ENCODE measurements around the gene PAPPA.

The PAPPA gene

GRCh38 chr9:116355153-116355921 lies 201.7 kb downstream of the PAPPA start:
- no peak for DNase-seq

DNA sequence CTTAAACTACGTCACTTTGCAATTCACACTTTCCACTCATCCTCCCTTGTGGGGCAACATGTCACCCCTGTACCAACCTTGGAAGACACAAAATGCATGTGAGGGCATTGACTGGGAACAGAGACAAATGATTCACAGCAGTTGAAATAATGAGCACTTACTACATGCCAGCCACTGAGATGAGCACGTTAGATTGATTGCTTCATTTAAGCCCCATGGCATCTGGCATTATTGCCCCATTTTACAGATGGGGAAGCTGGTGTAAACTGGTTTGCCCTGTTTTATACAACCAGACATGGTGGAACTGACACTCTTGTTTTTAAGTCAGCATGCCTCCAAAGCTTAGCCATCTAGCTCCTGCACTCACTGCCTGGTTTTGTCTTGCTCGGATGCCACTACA lies 204.7 kb downstream of the PAPPA start:
- DNase-seq, result no peak

GRCh38 chr9:116360016-116360415 lies 206.4 kb downstream of the PAPPA start:
- no peak for DNase-seq

- DNase-seq, result no peak
Observed at GRCh38 chr9:116360989-116361388, 207.4 kb downstream of the PAPPA start.

GRCh38 chr9:116361547-116361946 lies 208.0 kb downstream of the PAPPA start:
- DNase-seq, result no peak

- no peak for DNase-seq
Observed at GRCh38 chr9:116362493-116362892, 208.9 kb downstream of the PAPPA start.

GRCh38 chr9:116365056-116365471 lies 211.5 kb downstream of the PAPPA start:
- DNase-seq, result no peak

DNA sequence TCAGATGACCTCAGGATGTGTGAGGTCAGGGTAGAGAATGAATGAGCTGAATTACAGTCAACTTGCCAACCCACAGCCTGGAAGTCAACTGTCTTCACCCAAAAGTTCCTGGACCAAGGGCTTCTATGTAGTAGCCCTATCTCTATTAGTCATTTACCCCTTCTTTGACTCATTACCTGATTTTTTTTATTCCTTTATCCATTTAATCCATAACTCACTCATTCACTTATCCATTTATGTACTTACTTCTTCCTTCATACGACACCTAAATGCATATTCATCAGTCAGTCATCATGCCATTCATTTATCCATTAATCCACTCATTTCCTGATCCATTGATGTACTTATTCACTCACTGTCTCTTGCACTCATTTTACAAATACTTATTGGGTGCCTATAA lies 212.7 kb downstream of the PAPPA start:
- no peak for DNase-seq

DNA sequence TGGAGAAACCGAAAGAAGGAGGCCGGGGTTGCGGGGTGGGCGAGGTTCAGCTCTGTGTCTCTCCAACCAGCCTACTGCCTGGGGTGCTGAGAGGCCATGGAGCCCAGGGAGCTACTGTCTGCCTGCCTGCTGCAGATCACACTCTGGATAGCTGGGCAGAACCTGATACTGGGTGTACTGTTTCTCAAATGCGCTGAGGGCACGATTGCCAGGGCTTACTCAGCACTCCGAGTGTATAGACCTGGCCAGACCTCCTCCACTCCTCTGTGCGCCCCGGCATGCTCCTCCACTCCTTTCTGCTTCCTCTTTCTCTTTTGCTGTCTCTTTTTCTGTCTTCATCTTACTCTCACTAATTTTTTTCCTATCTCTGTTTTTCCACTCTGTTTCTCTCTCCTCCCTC lies 215.1 kb downstream of the PAPPA start:
- no peak for DNase-seq

- DNase-seq, result no peak
Observed at GRCh38 chr9:116369706-116370105, 216.1 kb downstream of the PAPPA start.

GRCh38 chr9:116370556-116370955 lies 217.0 kb downstream of the PAPPA start:
- DNase-seq, result no peak

DNA sequence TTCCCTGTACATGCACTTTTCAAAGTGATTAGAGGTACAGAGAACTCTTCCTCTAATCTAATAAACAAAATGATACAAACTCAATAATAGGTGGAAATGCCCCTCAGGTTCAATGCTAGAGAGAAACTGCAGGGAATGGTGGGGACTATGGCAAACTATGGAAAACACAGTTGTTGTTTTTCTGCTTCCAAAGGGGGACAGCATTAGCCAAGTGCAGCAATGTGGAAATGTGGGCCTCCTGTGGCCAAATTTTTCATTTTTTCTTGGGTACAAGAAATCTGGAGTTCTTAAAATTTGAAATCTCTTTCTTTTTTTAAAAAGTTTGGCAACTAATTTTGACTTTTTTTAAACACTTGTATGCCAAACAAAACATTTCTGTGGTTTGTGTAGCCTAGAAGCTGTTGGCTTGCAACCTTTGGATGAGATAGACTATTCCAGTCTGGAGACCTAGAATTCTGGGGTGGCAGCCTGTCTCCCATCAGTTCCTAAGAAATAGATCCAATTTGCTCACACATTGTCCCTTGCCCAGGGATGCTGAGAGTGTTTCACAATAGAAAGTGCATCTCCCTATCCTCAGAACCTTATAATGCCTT lies 218.6 kb downstream of the PAPPA start:
- DNase-seq, result no peak

DNA sequence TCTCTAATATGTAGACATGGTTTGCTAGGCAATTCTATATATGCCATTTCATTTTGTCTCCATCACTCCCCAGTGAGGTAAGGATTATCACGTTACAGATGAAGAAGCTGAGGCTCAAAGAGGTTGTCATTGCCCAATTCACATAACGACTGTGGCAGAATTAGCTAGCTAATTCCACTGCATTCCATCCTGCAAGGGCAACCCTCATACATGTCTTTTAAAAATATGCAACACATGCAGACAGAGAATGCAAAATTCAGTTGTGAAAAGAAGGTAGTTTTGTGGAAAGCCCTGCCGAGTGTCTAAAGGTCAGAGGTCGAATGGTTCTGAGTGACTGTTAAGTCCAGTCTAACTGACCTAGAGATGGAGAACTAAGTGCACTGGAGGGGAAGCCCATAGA lies 219.2 kb downstream of the PAPPA start:
- no peak for DNase-seq

DNA sequence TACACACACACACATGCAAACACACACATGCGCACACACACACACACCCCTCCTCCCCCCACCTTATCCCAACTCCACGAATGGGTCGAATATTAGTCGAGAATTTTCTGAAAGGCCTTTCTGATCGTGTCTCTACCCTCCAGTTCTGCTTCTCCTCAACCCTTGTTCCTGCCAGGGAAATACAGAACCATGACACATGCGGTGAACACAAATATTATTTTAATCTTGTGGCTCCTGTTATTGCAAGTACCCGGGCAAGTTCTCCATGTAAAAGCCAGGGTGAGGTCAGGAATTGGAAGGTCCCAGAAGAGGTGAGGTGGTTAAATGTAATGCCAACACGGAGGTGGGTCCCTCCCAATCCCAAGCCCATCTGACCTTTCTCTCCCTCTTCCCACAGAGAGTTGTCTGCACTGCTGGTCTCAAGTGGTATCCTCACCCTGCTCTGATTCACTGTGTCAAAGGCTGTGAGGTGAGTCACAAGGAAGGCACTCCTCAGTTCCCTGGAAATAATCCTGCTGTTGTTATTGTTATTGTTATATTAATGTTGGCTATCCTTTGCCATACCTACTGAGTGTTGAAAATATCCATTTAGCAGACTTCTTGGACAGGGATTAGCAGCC lies 223.7 kb downstream of the PAPPA start:
- no peak for DNase-seq

DNA sequence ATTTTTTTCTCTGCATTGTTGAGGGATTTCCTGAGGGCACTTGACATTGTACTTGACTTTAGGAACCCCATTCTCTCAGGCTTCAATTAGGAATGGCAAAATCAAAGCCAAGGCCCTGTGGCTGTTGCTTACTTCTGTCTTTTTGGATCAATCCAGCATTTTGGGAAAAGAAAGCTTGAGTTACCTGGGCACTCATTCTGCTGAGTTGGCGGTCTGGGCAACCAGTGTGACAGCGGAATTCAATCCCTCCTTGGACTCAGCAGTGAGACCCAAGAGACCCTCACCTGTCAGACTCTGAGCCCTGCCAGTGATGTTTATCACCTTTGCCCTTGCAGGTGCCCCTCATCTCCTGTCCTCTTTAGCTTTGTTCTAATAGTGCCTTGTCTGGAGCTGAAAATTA lies 225.3 kb downstream of the PAPPA start:
- no peak for DNase-seq

GRCh38 chr9:116379821-116380220 lies 226.2 kb downstream of the PAPPA start:
- DNase-seq, result no peak

GRCh38 chr9:116380496-116380995 lies 227.0 kb downstream of the PAPPA start:
- no peak for DNase-seq

DNA sequence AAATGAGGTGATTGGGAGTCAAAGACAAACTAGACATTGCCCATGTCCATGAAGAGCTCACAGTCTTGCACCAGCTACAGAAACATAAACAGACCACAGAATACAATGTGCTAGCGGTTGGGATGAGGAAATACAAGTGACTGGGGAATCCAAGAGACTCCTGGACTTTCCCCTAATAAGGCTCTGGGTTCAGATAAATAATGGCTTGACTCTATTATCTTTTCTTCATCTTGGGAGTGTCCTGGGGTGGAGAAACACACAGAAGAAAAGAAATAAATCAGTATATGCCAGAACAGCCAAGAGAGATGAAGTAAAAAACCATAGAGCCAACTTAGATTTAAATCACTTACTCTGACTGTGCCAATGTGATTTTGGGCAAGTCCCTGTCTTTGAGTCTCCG lies 227.8 kb downstream of the PAPPA start:
- DNase-seq, result no peak

GRCh38 chr9:116382053-116382452 lies 228.5 kb downstream of the PAPPA start:
- no peak for DNase-seq

DNA sequence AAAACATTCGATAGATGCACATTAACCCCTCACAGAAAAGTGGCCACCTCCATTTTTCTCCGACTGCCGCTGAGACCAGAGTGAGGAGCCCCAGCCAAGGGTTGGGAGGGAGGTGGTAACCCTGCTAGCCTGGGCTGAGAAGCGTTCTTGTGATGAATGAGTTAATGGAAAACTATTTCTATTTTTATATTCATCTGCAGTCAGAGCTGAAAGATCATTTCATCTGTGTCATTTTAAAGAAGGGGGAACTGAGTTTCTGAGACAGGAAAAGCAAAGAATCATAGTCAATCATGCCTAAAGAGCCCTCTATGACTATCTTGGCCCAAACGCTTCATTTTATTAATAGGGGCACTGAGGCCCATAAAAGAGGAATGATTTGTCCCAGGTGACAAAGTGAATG lies 229.5 kb downstream of the PAPPA start:
- no peak for DNase-seq

DNA sequence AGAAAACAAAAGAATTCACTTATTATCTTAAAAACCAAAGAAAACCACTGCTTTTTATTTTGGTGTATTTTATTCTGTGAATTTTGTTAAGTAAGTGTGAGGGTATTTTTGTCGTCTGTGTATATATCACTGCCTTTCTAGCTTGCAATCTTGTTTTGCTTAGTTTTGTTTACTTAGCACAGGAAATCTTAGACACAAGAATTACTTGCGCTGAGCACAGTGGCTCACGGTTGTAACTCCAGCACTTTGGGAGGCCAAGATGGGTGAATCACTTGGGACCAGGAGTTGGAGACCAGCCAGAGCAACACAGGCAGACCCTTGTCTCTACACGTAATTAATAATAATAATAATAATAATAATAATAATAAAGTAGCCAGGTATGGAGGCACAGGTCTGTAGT lies 230.3 kb downstream of the PAPPA start:
- DNase-seq, result no peak

DNA sequence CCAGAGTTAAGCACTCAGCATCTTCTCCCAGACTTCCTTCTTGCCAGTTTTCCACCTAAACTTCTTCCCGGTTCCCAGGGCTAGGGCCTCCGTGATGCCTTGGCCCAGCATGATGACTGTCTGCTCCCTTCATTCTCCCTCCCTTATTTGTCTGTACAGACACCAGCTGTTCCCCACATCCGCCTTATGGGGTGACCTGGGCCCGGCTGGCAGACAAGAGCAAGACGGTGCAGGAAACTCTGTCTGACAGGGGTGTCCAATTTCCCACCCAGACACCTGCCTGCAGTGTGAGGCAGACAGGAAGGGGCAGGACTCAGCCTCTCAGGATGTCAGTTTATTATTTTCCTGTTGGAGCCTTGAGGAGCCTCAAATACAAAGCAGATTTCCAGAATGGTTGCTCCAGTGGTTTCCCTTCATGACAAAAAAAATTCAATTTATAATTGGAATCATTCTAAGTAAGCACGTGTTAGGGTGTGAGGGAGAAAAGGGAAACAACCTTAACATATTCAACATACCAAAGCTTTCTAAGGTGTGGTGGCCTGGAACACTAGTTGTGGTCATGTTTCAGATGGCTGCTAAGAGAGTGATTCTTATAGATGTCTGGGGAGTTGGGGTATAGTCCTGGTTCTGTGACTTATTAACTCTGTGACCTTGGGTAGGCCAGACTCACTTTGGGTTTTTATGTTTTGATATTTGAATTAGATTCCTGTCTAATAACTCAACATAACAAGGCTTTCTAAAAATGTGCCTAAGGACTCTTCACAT lies 234.5 kb downstream of the PAPPA start:
- no peak for DNase-seq

- DNase-seq, result no peak
Observed at GRCh38 chr9:116389541-116390302, 236.1 kb downstream of the PAPPA start.
